ENCODE data around the gene FBXW4.

FBXW4 gene

DNA sequence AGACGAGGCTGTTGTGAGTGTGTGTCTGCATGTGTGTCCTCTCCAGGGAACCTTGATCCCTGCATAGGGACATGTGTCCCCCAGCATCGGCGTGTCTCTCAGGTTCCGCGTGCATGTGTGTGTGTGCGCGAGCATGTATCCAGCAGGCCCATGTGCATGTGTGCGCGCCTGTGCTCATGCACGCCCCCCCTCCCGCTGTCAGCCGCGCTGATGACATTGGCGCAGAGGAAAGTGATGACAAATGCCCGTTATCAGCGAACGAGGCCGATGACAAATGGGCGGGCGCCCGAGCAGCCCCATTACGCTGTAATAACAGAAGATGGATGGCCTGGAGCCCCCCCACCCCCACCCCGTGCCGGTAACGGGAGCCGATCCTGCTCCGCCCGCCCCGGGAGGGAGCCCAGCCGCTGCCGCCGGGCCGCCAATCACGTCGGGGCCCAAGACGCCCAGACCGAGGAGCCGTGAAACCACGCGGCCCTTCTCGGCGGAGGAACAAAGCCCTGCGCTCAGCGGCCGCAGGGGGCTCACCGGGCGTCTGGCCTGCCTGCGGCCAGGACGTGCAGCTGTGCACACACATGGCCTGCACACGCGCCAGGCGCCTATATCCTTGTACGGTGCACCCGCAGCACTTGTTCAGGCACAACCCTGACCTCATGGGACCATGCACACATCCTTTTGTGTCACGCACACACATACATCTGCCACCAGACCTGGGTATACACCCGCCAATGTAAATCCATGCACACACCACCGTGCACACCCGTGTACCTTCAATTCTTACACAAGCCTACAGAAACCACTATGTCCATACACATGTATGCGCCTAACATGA is 128.4 kb downstream of the FBXW4 start:
- DNase-seq (ENCODE audit: low read depth): no peak

DNA sequence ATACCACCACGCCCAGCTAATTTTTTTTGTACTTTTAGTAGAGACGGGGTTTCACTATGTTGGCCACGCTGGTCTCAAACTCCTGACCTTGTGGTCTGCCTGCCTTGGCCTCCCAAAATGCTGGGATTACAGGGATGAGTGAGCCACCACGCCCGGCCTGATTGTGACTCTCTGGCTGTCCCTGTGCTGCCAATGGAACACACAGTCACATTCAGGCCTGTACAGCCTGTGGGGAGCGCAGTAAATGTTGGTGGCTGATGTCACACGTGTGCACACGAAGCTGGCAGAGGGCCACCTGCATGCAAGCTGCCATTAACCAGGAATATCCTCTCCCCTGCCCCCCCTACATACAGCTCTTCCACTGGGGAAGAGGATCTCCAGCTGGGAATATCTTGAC is 129.0 kb downstream of the FBXW4 start:
- DNase-seq (ENCODE audit: low read depth): no peak

DNA sequence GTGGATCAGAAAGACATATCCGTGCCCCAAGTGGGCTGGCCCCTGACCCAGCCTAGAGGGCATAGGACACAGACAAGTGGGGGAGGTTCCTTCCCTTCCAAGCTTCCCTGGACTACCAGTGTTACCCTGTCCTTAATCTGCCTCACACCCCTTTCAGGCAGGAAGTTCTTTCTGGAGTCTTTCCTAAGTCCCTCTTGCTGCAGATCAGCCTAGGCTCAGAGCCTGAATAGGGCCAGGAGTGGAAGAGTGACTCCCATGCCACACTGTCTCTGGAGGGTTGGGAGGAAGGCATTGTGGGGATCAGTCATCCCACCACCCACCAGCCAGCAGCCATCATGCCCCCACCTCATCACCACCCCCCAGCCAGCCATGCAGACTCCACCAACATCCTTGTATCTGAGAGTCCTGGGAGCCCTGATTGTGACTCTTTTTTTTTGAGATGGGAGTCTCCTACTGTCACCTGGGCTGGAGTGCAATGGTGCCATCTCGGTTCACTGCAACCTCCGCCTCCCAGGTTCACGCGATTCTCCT is 129.5 kb downstream of the FBXW4 start:
- DNase-seq (ENCODE audit: low read depth): no peak

DNA sequence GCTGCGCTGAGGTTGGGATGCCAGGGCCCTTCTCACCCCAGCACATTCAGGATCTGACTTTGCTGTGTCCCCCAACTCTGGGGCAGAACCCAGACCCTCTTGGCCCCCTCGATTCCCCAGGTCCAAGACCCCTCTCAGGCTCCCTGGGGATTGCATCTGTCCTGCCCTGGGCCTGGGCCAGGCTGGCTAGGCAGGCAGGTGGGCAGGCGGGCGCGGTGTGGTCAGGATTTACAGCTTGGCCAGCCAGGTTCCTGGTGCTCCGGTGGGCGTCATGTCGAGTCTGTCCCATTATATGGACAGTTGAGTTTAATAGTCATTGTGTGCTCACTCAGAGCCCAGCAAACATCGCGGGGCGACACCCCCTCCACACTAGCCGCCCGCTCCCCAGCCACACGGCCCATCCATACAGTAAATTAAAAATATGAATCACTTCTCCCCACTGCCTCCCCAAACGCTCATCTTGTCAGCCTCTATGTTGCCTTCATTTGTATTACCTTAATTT is 130.4 kb downstream of the FBXW4 start:
- no peak for DNase-seq (ENCODE audit: low read depth)

DNA sequence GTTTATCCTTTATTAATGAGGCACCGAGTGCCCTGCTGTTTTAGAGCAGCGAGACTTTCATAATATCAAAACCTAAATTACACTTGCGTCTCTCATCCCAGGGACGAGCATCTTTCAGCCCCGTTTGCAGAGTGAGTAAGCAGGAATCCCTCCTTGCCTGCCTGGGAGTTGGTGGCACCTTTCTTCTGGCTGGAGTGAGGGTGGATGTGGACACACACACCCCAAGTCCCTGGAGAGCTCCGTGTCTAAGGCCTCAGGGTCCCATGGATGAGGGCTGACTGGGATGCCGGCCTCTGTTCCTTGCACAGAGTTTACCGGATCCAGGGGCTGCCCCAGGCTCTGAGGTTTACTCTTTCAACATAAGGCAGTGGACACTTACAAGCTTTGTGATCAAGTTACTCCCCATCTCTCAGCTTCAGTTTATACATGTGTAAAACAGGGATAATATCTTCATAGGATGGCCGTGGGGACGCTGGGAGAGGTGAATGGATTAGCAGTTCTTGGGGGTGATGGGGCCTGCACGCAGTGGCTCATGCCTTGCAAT is 131.4 kb downstream of the FBXW4 start:
- DNase-seq (ENCODE audit: low read depth): no peak

DNA sequence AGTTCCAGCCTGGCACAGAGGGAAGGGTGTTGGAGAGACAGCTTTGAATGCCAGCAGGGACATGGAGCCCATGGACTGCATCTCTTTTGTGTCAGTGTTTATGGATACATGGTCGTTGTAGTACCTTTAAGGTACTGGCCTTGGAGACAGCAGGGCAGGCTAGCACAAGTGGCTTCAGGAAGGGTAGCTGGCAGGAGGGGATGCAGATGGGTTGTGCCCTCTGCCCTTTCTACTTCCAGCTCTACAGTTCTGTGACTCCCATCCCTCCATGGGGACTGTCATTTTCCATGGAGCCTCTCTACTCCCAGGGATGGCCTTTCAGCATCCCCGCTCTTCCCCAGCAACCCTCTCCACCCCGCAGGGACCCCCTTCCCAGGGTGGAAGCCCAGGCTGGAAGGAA is 132.0 kb downstream of the FBXW4 start:
- DNase-seq (ENCODE audit: low read depth): no peak

DNA sequence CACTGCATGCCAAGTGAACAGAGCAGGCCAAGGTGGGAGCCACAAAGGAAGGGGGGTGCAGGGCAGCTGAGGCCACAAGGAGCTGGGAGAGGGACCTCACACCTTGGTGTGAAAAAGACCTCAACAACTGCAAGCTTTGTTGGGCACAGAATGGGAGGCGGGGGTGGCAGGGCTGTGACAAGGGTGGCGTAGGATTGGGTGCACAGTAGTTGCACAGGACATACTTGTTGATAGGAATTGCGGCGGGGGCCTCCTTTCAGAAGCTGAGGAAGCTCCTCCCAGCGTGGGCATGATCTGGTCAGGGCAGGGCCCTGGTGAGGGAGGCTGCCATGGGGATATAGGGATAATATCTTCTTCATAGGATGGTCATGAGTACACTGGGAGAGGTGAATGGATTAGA is 132.7 kb downstream of the FBXW4 start:
- no peak for DNase-seq (ENCODE audit: low read depth)

DNA sequence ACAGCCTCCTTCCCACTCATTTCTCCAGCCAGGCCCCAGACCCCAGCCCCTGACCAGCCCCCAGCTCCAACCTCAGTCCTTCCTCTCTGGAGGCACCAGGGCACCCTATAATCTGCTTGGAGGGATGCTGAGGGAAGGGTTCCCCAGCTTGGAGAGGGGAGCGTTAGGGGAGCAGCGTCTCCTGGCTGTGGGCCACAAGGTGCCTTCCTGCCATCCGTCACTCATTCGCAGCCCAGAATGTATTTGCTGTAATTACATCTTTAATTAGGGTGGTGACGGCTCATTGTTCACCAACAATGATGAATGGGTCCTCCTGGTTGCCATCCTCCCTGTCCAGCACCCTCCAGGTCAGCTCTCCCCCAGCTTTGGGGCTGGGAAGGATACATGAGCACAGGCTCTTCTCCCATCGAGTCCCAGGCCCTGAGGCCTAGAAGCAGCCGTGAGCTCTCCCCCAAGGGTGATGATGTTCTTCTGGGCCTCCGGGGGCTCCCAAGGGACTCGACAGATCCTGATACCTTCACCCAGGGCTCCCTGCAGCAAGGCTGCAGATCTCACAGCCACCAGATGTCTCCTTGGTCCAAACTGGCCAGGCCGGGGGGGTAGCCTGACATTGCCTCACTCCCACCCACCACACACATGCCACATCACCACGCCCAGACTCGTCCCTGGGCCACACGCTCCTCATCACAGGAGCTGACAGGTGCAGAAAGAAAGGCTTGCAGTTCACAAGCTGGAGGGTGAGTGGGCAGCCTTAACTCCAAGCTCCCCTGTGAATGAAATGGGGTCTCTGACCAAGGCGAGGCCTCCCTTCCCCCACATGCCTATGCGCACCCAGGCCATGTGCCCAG is 133.7 kb downstream of the FBXW4 start:
- no peak for DNase-seq (ENCODE audit: low read depth)

Measured in fibroblast of the conjunctiva (primary cell).